Measurements from ENCODE around the gene EXOC6B.

EXOC6B gene

GRCh38 chr2:72828840-72829507, 3.1 kb upstream of the EXOC6B start:
- no peak for DNase-seq

- DNase-seq, result no peak
Observed at GRCh38 chr2:72827966-72828646, 2.3 kb upstream of the EXOC6B start.

GRCh38 chr2:72827487-72827886, 1.7 kb upstream of the EXOC6B start:
- no peak for DNase-seq

GRCh38 chr2:72826156-72826477, 284 bp upstream of the EXOC6B start:
- DNase-seq, result no peak

GRCh38 chr2:72824224-72824842, 1.5 kb downstream of the EXOC6B start:
- DNase-seq, result no peak

GRCh38 chr2:72822794-72823193, 3.0 kb downstream of the EXOC6B start:
- no peak for DNase-seq

- no peak for DNase-seq
Observed at GRCh38 chr2:72821983-72822382, 3.9 kb downstream of the EXOC6B start.

GRCh38 chr2:72821118-72821517, 4.7 kb downstream of the EXOC6B start:
- no peak for DNase-seq

GRCh38 chr2:72819501-72819900, 6.3 kb downstream of the EXOC6B start:
- no peak for DNase-seq

- no peak for DNase-seq
Observed at GRCh38 chr2:72815655-72816278, 10.1 kb downstream of the EXOC6B start.

GRCh38 chr2:72813841-72814240, 12.0 kb downstream of the EXOC6B start:
- DNase-seq, result no peak

GRCh38 chr2:72810165-72810564, 15.7 kb downstream of the EXOC6B start:
- DNase-seq, result no peak

GRCh38 chr2:72809095-72809494, 16.7 kb downstream of the EXOC6B start:
- DNase-seq, result no peak

GRCh38 chr2:72806280-72806945, 19.4 kb downstream of the EXOC6B start:
- no peak for DNase-seq

GRCh38 chr2:72803626-72804320, 22.1 kb downstream of the EXOC6B start:
- no peak for DNase-seq

- DNase-seq, result no peak
Observed at GRCh38 chr2:72803151-72803550, 22.7 kb downstream of the EXOC6B start.

- DNase-seq, result no peak
Observed at GRCh38 chr2:72800492-72800891, 25.3 kb downstream of the EXOC6B start.

- DNase-seq, result no peak
Observed at GRCh38 chr2:72797740-72798139, 28.1 kb downstream of the EXOC6B start.

- no peak for DNase-seq
Observed at GRCh38 chr2:72796766-72797165, 29.1 kb downstream of the EXOC6B start.

- no peak for DNase-seq
Observed at GRCh38 chr2:72794572-72794971, 31.3 kb downstream of the EXOC6B start.

GRCh38 chr2:72793798-72794440, 31.9 kb downstream of the EXOC6B start:
- no peak for DNase-seq

GRCh38 chr2:72789241-72789640, 36.6 kb downstream of the EXOC6B start:
- no peak for DNase-seq
